Measurements from ENCODE around the gene CTSE.
"Not testable (repeated sequence)": the region's sequence is repeated elsewhere in the genome, so short reads cannot be mapped to it uniquely, and the experiment has no call there.

Gene CTSE

DNA sequence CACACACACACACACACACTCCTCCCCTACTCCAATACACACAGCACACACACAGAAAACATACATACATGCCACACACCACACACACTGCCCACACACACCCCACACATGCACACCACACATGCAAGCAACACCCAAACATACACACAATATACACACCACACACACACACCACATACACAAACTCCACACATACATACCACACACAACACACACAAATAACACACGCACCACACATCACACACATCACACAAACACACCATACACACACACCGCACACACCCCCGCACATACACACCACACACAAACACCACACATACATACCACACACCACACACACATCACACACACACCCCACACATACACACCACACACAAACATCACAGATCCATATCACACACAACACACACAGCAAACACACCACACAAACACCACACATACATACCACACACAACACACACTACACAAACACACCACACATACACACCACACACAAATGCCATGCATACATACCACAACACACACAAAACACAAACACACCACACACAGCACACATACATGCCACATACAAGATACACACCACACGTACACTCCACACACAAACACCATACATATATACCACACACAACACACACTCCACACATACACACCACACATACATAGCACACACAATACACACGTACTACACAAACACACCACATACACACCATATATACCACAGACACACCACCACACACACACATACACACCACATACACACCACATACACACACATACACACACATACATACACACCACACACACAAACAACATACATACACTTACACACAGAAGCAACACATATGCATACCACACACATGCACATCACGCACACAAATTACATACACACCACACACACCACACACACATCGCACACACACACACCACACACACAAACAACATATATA is 19.6 kb downstream of the CTSE start:
- H3K9me3 ChIP-seq (ENCODE audit: control insufficient read depth, low read length): no peaks in the 10 kb centered on the region
- H3K27ac ChIP-seq (ENCODE audit: insufficient read depth, low read depth, low read length, poor library complexity, severe bottlenecking): no peak overlapping the region
- H3K4me1 ChIP-seq (ENCODE audit: control insufficient read depth, insufficient read depth, low read length): no peaks in the 10 kb centered on the region
- no peaks in the 10 kb centered on the region for H3K27me3 ChIP-seq (ENCODE audit: control insufficient read depth, insufficient read depth, low read length, poor library complexity, severe bottlenecking)
- WGBS, 2 experiments: 89 to 94% methylated on average over 7 of the region's 7 CpGs
- no peaks in the 10 kb centered on the region for H3K36me3 ChIP-seq (ENCODE audit: control insufficient read depth, insufficient read depth, low read length)
- H3K4me3 ChIP-seq (ENCODE audit: insufficient read depth, low read depth, low read length): no peak overlapping the region

DNA sequence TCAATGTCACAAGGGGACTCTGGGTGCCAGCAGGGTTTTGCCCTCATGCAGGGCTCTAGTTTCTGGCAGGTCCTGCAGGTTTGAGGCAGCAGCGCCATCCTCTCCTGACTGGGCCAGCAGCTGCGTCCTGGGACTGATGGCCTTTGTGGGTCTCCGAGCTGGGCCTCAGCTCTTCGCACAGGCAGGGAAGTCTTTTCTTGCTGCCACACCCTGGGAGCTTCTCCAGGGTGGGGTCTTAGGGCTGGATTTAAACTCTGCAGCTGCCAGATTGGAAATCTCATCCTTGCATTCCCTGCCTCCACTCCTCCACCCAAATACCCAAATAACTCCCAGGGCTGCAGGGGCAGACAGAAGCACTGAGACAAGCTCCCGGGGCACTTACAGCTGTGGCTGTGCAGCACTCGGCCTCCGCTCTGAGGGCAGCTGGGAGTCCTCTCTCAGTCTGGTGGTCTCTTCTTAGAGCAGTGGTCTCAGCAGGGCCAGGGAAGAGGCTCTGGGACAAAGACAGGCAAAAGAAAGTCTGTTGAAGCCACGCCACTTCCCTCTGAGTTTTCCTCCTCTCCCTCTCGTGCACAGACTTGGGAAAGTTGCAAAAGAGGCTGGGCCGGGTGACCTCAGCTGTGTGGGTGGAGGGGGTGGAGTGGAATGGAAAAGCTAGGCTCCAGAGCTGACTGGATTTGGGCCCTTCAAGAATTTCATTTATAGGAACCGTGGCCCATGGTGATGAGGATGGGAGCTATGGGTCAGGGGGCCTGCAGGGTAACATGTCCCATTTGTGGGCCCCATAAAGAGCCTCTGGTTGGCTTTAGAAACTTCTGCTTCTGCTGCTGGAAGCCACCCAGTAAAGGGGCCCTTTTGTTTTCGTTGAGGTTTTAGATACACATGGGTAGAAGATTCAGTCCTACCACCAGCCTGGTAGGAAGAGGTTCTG is 20.6 kb downstream of the CTSE start, which contains the start of gene RAB7B:
Gene RAB7B, minus strand, starts transcription at position 525 of the 931 bp plus-strand sequence. CDS start 9,260 bp downstream, outside the sequence.
- H3K27ac ChIP-seq (ENCODE audit: insufficient read depth, low read depth, low read length, poor library complexity, severe bottlenecking): no peak within 1 kb of the TSS
- WGBS, 2 experiments: 81 to 82% methylated on average over 12 of the region's 12 CpGs
- H3K27me3 ChIP-seq (ENCODE audit: control insufficient read depth, insufficient read depth, low read length, poor library complexity, severe bottlenecking): no peaks in the 10 kb centered on the region
- no peaks in the 10 kb centered on the region for H3K9me3 ChIP-seq (ENCODE audit: control insufficient read depth, low read length)
- no peaks in the 10 kb centered on the region for H3K36me3 ChIP-seq (ENCODE audit: control insufficient read depth, insufficient read depth, low read length)
- peaks cover 4% of the 10 kb centered on the region for H3K4me1 ChIP-seq (ENCODE audit: control insufficient read depth, insufficient read depth, low read length)
- H3K4me3 ChIP-seq (ENCODE audit: insufficient read depth, low read depth, low read length): no peak within 1 kb of the TSS

DNA sequence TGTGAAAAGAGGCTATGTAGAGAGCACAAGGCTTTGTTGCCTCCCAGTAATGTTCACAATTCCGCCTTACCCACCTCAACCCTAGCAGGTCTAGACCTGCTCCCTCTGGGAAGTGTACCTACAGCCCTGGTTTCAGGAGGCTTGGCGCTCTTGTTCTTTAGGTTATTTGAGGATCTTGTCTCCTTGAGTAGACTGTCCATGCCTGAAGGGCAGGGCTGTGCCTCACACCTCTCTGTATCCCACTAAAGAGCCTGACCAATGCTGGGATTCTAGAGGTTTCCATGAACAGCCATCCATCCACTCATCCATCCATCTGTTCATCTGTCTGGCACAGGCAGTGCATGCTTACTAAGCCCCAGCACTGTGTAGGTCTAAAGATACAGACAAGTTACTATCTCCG is 21.5 kb downstream of the CTSE start:
- H3K27ac ChIP-seq (ENCODE audit: insufficient read depth, low read depth, low read length, poor library complexity, severe bottlenecking): no peak overlapping the region
- no peaks in the 10 kb centered on the region for H3K9me3 ChIP-seq (ENCODE audit: control insufficient read depth, low read length)
- 91 to 96% methylated on average over 2 of the region's 3 CpGs for WGBS, 2 experiments
- no peaks in the 10 kb centered on the region for H3K27me3 ChIP-seq (ENCODE audit: control insufficient read depth, insufficient read depth, low read length, poor library complexity, severe bottlenecking)
- H3K4me1 ChIP-seq (ENCODE audit: control insufficient read depth, insufficient read depth, low read length): peaks cover 9% of the 10 kb centered on the region
- no peak overlapping the region for H3K4me3 ChIP-seq (ENCODE audit: insufficient read depth, low read depth, low read length)
- H3K36me3 ChIP-seq (ENCODE audit: control insufficient read depth, insufficient read depth, low read length): no peaks in the 10 kb centered on the region

DNA sequence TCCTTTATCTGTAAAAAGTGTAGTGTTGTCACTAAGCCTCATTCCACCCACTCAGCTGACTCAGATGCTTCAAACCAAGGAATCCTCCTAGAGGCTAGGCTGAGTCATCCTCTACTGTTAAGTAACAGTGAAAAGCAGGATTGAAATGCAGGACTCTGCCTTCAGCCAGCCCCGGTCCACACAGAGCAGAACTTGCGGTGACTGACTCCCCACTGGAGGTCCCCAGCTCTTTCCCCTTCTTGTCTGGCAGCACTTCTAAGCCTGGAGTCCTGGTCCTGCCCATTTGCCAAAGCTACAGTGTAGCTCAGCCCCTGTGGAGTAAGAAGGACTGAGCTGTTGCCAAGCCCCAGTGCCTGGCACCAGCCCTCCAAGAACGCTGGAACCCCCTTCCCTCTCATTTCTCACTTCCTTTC is 22.2 kb downstream of the CTSE start:
- no peak overlapping the region for H3K4me3 ChIP-seq (ENCODE audit: insufficient read depth, low read depth, low read length)
- peaks cover 9% of the 10 kb centered on the region for H3K4me1 ChIP-seq (ENCODE audit: control insufficient read depth, insufficient read depth, low read length)
- 53 to 62% methylated on average over 3 of the region's 3 CpGs for WGBS, 2 experiments
- no peaks in the 10 kb centered on the region for H3K9me3 ChIP-seq (ENCODE audit: control insufficient read depth, low read length)
- H3K27ac ChIP-seq (ENCODE audit: insufficient read depth, low read depth, low read length, poor library complexity, severe bottlenecking): no peak overlapping the region
- no peaks in the 10 kb centered on the region for H3K36me3 ChIP-seq (ENCODE audit: control insufficient read depth, insufficient read depth, low read length)
- H3K27me3 ChIP-seq (ENCODE audit: control insufficient read depth, insufficient read depth, low read length, poor library complexity, severe bottlenecking): no peaks in the 10 kb centered on the region

DNA sequence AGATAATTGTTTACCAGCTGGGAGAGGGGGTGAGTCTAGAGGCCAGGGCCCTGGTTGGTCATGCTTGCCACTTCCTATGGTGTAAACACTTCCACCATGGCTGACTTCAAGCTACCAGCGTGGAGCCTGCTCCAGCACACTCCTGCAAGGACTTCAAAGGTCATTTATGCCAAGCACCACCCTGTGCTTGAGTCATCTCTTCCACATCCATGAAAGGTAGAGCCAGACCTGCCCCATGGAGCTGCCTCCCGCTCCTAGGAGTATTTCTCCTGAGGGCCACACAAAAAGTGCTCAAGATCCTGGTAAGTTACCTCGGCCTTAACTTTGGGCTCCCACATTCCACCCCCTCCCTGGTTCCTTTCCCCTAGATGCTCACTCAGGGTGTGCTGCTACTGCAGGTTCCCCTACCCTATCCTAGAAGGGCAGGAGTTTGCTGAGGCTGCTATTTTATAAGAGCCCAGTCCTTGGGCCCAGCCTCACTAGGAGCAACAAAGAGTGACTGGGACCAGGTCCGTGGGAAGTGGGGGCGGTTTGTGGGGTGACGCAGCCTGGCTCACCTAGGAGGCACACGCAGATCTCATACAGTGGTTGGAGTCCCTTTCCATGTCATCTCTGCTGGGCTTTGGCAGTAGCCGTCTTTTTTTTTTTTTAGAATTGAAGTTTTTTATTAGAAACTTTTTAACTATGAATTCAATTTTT is 22.9 kb downstream of the CTSE start:
- H3K27me3 ChIP-seq (ENCODE audit: control insufficient read depth, insufficient read depth, low read length, poor library complexity, severe bottlenecking): no peaks in the 10 kb centered on the region
- WGBS, 2 experiments: 93% methylated on average over 7 to 8 of the region's 8 CpGs
- no peaks in the 10 kb centered on the region for H3K9me3 ChIP-seq (ENCODE audit: control insufficient read depth, low read length)
- H3K4me3 ChIP-seq (ENCODE audit: insufficient read depth, low read depth, low read length): no peak overlapping the region
- H3K4me1 ChIP-seq (ENCODE audit: control insufficient read depth, insufficient read depth, low read length): peaks cover 9% of the 10 kb centered on the region
- no peak overlapping the region for H3K27ac ChIP-seq (ENCODE audit: insufficient read depth, low read depth, low read length, poor library complexity, severe bottlenecking)
- H3K36me3 ChIP-seq (ENCODE audit: control insufficient read depth, insufficient read depth, low read length): no peaks in the 10 kb centered on the region

DNA sequence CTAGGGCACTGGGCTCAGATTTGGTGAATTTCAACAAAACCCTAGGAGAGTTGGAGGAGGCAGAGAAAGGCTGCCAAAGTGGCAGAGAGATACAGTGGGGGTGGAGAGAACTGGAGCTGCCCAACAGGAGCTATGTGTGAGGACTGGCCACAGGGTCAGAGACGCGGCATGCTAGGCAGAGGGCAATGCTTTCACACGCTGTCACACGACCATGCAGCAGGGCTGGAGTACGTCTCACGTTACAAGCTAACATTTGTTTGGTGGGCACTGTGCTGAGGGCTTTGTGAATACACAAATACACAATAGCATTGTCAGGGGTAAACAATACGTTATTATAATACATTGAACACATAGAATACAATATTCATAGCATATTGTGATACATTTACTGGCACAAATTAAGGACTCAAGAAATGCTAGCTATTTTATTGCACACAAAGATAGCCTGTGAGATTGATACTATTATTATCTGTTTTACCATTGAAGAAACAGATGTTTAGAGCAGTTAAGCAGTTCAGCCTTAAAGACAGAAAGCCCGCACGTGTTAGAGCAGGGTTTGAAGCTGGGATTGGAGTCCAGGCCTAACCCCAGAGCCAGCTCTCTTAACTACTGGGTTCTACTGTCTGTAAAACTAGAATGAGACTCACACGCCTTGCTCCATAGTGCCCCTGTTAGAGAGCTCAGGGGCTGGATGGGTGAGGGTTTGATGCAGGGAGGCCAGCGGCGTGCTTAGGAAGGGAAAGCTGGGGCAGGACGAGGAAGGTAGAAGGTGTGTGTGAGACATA is 25.0 kb downstream of the CTSE start:
- H3K27me3 ChIP-seq (ENCODE audit: control insufficient read depth, insufficient read depth, low read length, poor library complexity, severe bottlenecking): no peaks in the 10 kb centered on the region
- no peak overlapping the region for H3K27ac ChIP-seq (ENCODE audit: insufficient read depth, low read depth, low read length, poor library complexity, severe bottlenecking)
- WGBS, 2 experiments: 54 to 61% methylated on average over 11 to 13 of the region's 13 CpGs

DNA sequence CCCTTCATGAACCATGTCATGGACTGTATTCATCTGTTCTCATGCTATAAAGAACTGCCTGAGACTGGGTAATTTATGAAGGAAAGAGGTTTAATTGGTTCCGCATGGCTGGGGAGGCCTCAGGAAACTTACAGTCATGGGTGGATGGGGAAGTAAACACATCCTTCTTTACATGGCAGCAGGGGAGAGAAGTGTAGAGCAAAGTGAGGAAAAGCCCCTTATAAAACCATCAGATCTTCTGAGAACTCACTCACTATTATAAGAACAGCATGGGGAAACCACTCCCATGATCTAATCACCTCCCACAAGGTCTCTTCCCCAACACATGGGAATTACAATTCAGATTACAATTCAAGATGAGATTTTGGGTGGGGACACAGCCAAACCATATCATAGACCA is 27.1 kb downstream of the CTSE start:
- H3K9me3 ChIP-seq (ENCODE audit: control insufficient read depth, low read length); H3K27ac ChIP-seq (ENCODE audit: insufficient read depth, low read depth, low read length, poor library complexity, severe bottlenecking); H3K4me3 ChIP-seq (ENCODE audit: insufficient read depth, low read depth, low read length); H3K27me3 ChIP-seq (ENCODE audit: control insufficient read depth, insufficient read depth, low read length, poor library complexity, severe bottlenecking); H3K36me3 ChIP-seq (ENCODE audit: control insufficient read depth, insufficient read depth, low read length): not testable (repeated sequence)
- peaks cover 12% of the 10 kb centered on the region for H3K4me1 ChIP-seq (ENCODE audit: control insufficient read depth, insufficient read depth, low read length)
- 88 to 95% methylated on average over 1 of the region's 1 CpG for WGBS, 2 experiments

More for the DNA sequence above, 25.0 kb downstream of the CTSE start:
- Histone ChIP-seq H3K4me1 (ENCODE audit: control insufficient read depth, insufficient read depth, low read length) (peaks cover 12% of the 10 kb centered on the region), H3K36me3 (ENCODE audit: control insufficient read depth, insufficient read depth, low read length) (no peaks in the 10 kb centered on the region), H3K4me3 (ENCODE audit: insufficient read depth, low read depth, low read length) (no peak overlapping the region), H3K9me3 (ENCODE audit: control insufficient read depth, low read length) (no peaks in the 10 kb centered on the region)

DNA sequence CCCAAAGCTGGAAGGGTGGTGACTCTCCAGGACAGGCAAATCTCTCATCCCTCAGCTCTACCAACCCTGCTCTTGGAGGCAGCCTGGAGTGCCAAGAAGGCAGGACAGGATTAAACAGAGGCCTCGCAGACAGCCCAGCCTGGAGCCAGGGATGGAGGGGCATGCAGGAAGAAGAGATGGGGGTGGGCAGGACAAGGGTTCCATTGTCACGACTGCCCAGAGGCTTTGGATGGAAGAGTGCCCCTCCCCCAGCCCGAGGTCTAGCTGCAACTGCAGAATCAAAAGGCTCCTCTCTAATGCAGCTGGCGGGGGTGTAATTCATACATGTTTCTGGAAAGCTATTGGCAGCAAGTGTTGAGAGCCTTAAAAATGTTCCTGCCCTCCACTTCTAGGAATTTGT is 29.3 kb downstream of the CTSE start:
- no peak overlapping the region for H3K4me3 ChIP-seq (ENCODE audit: insufficient read depth, low read depth, low read length)
- WGBS, 2 experiments: 46 to 53% methylated on average over 4 of the region's 4 CpGs

DNA sequence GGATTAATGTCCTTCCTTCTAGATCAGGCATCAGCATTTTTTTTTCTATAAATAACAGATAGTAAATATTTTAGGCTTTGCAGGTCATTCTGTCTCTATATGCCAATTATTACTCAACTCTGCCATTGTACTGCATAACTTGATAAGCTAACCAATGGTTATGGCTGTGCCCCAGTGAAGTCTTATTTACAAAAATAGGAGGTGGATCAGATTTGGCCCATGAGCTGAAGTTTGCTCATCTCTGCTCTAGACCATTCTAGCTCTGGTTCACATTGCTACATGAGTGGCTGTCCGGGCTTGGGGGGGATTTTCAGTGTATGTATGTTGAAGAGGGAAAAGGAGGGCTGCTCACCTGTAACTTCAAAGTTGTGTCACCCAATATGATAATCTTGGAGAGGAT is 30.6 kb downstream of the CTSE start:
- Histone ChIP-seq H3K27ac (ENCODE audit: insufficient read depth, low read depth, low read length, poor library complexity, severe bottlenecking) (no peak overlapping the region), H3K27me3 (ENCODE audit: control insufficient read depth, insufficient read depth, low read length, poor library complexity, severe bottlenecking) (no peaks in the 10 kb centered on the region), H3K4me1 (ENCODE audit: control insufficient read depth, insufficient read depth, low read length) (peaks cover 8% of the 10 kb centered on the region), H3K9me3 (ENCODE audit: control insufficient read depth, low read length) (no peaks in the 10 kb centered on the region), H3K36me3 (ENCODE audit: control insufficient read depth, insufficient read depth, low read length) (no peaks in the 10 kb centered on the region), H3K4me3 (ENCODE audit: insufficient read depth, low read depth, low read length) (no peak overlapping the region)
- 100% methylated on average over 1 of the region's 1 CpG for WGBS, 2 experiments

More for the DNA sequence above, 29.3 kb downstream of the CTSE start:
- no peaks in the 10 kb centered on the region for H3K27me3 ChIP-seq (ENCODE audit: control insufficient read depth, insufficient read depth, low read length, poor library complexity, severe bottlenecking)
- H3K4me1 ChIP-seq (ENCODE audit: control insufficient read depth, insufficient read depth, low read length): peaks cover 12% of the 10 kb centered on the region
- no peaks in the 10 kb centered on the region for H3K9me3 ChIP-seq (ENCODE audit: control insufficient read depth, low read length)
- H3K27ac ChIP-seq (ENCODE audit: insufficient read depth, low read depth, low read length, poor library complexity, severe bottlenecking): no peak overlapping the region
- H3K36me3 ChIP-seq (ENCODE audit: control insufficient read depth, insufficient read depth, low read length): no peaks in the 10 kb centered on the region
